HG03095 (cell line): ENCODE measurements around the gene RSU1.

Experiments
- ATAC-seq: cut with Tn5 transposase; IDR thresholded peaks from one replicate; pipeline ENCODE4 v1.9.1; 2021; ENCODE audit warnings: moderate library complexity; ENCODE audit not compliant: unreplicated experiment

The RSU1 gene

GRCh38 chr10:16685551-16685950 lies 131.7 kb downstream of the RSU1 start:
- no peak for ATAC-seq

- ATAC-seq: no peak
Observed at GRCh38 chr10:16681521-16681920, 135.7 kb downstream of the RSU1 start.

- no peak for ATAC-seq
Observed at GRCh38 chr10:16679511-16679910, 137.7 kb downstream of the RSU1 start.

GRCh38 chr10:16675334-16675733 lies 141.9 kb downstream of the RSU1 start:
- ATAC-seq: no peak

GRCh38 chr10:16674147-16674703 lies 143.0 kb downstream of the RSU1 start:
- ATAC-seq: no peak

- ATAC-seq: no peak
Observed at GRCh38 chr10:16673443-16673842, 143.8 kb downstream of the RSU1 start.

- ATAC-seq: no peak
Observed at GRCh38 chr10:16663444-16663843, 153.8 kb downstream of the RSU1 start.

GRCh38 chr10:16662923-16663322 lies 154.3 kb downstream of the RSU1 start:
- ATAC-seq: no peak

- ATAC-seq: no peak
Observed at GRCh38 chr10:16656895-16657294, 160.3 kb downstream of the RSU1 start.

GRCh38 chr10:16653224-16653623 lies 164.0 kb downstream of the RSU1 start:
- peak; percentile 75 for ATAC-seq

GRCh38 chr10:16652154-16652553 lies 165.1 kb downstream of the RSU1 start:
- no peak for ATAC-seq

GRCh38 chr10:16649757-16650156 lies 167.5 kb downstream of the RSU1 start:
- ATAC-seq: no peak

GRCh38 chr10:16648366-16648765 lies 168.9 kb downstream of the RSU1 start:
- ATAC-seq: no peak

GRCh38 chr10:16646181-16647059 lies 170.8 kb downstream of the RSU1 start:
- no peak for ATAC-seq

- ATAC-seq: no peak
Observed at GRCh38 chr10:16644146-16644545, 173.1 kb downstream of the RSU1 start.

- no peak for ATAC-seq
Observed at GRCh38 chr10:16643502-16643901, 173.7 kb downstream of the RSU1 start.

- ATAC-seq: no peak
Observed at GRCh38 chr10:16640153-16640552, 177.1 kb downstream of the RSU1 start.

- ATAC-seq: no peak
Observed at GRCh38 chr10:16639471-16639870, 177.8 kb downstream of the RSU1 start.

GRCh38 chr10:16632996-16633395 lies 184.2 kb downstream of the RSU1 start:
- no peak for ATAC-seq

- ATAC-seq: no peak
Observed at GRCh38 chr10:16626697-16627096, 190.5 kb downstream of the RSU1 start.

- ATAC-seq: no peak
Observed at GRCh38 chr10:16612981-16613355, 204.3 kb downstream of the RSU1 start.

GRCh38 chr10:16612115-16612980 lies 204.9 kb downstream of the RSU1 start:
- no peak for ATAC-seq
